GM10847 (cell line): ENCODE measurements around the gene CDON.

Experiments
- POLR2A ChIP-seq: IDR thresholded peaks from 2 replicates; pipeline ENCODE4 v1.6.1; 2011; ENCODE audit not compliant: insufficient read length; ENCODE audit errors: extremely low read depth

CDON gene

DNA sequence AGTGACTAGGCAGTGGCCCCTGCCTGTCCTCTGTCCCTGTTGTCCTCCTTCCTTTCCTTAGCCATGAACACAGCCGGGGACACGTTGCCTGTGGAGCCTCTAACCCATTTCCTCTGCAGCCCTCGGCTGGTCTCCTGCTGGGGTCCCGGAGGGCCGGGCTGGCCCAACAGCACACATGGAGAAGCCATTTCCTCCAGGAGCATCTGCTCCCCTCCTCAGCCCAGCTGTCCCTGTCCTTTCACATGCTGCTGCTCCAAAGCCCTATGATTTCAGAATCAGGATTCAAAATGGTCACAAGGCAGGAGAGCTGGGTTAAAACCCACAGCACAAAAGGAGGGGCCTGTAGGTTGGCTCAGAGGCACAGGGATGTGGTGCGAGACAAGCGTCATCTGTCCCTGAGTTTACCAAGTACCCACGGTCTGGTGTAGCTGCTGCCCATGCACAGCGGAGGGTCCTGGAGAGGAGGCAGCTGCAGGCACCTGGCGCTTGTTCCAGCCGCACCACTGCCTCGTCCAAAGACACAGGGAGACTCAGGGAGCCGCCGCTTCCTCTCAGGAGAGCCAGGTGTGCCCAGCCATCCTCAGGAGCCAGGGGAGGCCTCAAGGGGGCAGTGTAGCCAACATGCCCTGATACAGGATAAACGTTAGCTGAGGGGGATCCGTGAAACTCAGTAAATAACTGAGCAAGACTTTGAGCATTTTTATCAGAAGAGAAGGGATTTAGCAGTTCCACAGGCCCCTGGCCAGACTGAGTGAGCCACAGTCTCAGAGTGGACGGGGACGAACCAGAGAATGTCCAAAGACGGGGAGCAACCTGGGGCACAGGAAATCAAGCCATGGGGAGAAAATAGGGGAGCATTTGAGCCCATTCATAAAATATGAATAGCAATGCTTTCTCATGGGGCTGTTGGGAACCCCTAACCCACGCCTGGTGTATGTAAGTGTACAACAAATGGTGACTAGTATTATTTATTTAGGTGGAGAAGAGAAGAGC, 120.8 kb downstream of the CDON start:
- no peak for TF ChIP-seq POLR2A

GRCh38 chr11:125941267-125941618, 121.4 kb downstream of the CDON start:
- TF ChIP-seq POLR2A: no peak

- TF ChIP-seq POLR2A: no peak
Measured at GRCh38 chr11:125940145-125940544, 122.5 kb downstream of the CDON start.

GRCh38 chr11:125939081-125939521, 123.6 kb downstream of the CDON start:
- TF ChIP-seq POLR2A: no peak

- TF ChIP-seq POLR2A: no peak
Measured at GRCh38 chr11:125938418-125938817, 124.2 kb downstream of the CDON start.

GRCh38 chr11:125935618-125936199, 127.0 kb downstream of the CDON start:
- no peak for TF ChIP-seq POLR2A

DNA sequence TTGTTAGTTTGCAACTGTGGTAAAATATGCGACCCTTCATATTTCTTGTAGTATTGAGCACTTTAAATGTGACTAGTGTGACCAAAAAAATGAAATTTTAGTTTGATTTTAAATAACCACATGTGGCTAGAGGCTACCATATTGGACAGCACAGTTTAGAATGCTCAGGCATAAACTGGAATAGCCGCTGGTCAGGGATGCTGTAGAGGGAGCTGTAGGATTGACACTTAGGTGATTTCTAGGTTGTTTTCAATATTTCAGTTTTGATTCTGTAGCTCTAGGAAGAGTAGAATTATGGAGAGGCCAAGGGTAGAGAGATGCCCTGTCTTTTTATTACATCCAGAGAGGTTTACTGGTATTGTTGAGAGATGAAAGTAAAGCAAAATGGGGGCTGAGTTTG, 127.6 kb downstream of the CDON start:
- TF ChIP-seq POLR2A: no peak

GRCh38 chr11:125934473-125934872, 128.2 kb downstream of the CDON start:
- no peak for TF ChIP-seq POLR2A

- no peak for TF ChIP-seq POLR2A
Measured at GRCh38 chr11:125933030-125933813, 129.4 kb downstream of the CDON start.

GRCh38 chr11:125932301-125932700, 130.4 kb downstream of the CDON start:
- no peak for TF ChIP-seq POLR2A

GRCh38 chr11:125931668-125932067, 131.0 kb downstream of the CDON start:
- TF ChIP-seq POLR2A: no peak

DNA sequence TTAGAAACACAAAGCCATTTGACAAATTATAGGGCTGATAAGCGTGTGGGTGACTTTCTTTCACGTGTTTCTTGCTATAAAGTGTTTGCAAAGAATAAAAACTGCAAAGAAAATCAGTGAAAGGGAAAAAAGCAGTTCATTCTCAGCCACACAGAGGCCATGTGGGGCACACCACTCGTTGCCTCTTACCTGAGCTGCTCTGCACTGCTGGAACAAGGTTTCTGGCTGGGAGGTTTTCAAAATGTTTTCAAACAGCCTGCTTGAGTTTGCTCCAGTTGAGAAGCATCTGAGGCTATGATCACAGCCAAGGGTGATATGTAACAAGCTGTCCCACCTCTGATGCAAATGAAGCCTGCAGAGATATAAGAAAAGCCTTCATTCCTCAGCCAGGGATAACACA, 131.6 kb downstream of the CDON start:
- no peak for TF ChIP-seq POLR2A

- TF ChIP-seq POLR2A: no peak
Measured at GRCh38 chr11:125930076-125930450, 132.6 kb downstream of the CDON start.

GRCh38 chr11:125929445-125930075, 133.1 kb downstream of the CDON start:
- TF ChIP-seq POLR2A: no peak

- no peak for TF ChIP-seq POLR2A
Measured at GRCh38 chr11:125926682-125927081, 136.0 kb downstream of the CDON start.

DNA sequence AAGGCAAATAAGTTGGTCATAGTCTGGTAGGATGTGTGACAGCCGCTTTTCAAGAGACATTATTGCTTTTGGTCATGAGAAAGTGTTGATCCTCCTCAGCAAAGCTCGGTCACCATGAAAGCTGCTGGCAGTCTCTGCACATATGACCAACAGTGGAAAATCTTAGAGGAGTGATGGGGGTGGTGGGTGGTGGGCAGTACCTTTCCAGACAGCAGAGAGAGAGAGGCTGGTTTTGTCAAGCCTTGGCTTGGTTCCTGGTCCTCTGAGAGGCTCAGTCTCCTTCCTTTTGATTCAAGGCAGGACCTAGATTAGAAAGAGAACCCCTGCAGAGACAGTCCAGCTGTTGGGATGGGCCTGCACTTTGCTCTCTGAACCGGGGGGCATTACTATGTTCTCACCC, 136.9 kb downstream of the CDON start:
- TF ChIP-seq POLR2A: no peak

DNA sequence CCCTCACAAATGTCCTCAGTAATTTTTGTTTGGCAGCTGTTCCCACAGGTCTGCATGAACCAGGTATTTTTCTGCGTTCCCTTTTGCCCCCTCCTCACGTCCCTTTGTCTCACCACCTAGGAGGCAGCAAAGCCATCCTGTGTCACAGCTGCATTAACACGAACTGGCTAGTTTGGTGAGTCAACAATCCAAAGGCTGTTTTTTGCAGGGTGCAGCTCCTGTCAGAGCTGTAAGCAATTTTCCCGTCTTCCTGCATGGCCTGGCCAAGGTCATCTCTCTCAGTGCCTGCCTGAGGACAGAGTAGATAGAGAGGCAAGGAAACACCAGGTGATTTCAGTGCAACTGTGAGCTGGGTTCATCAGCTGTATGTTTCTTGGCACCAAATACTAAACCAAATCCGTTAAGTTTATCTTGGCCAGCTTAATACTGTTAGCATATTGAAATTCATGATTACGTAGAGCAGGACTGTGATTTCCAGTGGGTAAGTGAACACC, 137.4 kb downstream of the CDON start:
- no peak for TF ChIP-seq POLR2A
